A673 (cell line): Measurements from ENCODE around the gene BCAS4.

Experiments used
- CTCF ChIP-seq: fragments of 300-800, 200-600 bp; sonication (generic); conservative IDR thresholded peaks from 2 replicates; pipeline ENCODE4 v1.5.1; 2017; ENCODE audit warnings: low read depth, mild to moderate bottlenecking, antibody characterized with exemption, low read length, moderate library complexity, mixed read lengths
- EZH2 ChIP-seq: fragments of 200-600 bp; sonication (generic); IDR thresholded peaks from 2 replicates; pipeline ENCODE4 v1.6.1; 2017; ENCODE audit warnings: borderline replicate concordance, low read depth, mild to moderate bottlenecking, mixed read lengths, antibody characterized with exemption, low read length; ENCODE audit not compliant: poor library complexity, severe bottlenecking

GRCh38 chr20:50823319-50823718 lies 28.5 kb downstream of the BCAS4 start:
- TF ChIP-seq CTCF (no peak), EZH2 (no peak)
